NCI-H1105 treated with DMSO at 0.1 percent for 48 hours (cell line): ENCODE data around the gene TAPBPL.
"Not testable (repeated sequence)": the region's sequence is repeated elsewhere in the genome, so short reads cannot be mapped to it uniquely, and the experiment has no call there.

ENCODE experiments used
- DNase-seq: peaks from one replicate; lab custom pipeline; 2025; lab: John Stamatoyannopoulos, UW

TAPBPL gene

DNA sequence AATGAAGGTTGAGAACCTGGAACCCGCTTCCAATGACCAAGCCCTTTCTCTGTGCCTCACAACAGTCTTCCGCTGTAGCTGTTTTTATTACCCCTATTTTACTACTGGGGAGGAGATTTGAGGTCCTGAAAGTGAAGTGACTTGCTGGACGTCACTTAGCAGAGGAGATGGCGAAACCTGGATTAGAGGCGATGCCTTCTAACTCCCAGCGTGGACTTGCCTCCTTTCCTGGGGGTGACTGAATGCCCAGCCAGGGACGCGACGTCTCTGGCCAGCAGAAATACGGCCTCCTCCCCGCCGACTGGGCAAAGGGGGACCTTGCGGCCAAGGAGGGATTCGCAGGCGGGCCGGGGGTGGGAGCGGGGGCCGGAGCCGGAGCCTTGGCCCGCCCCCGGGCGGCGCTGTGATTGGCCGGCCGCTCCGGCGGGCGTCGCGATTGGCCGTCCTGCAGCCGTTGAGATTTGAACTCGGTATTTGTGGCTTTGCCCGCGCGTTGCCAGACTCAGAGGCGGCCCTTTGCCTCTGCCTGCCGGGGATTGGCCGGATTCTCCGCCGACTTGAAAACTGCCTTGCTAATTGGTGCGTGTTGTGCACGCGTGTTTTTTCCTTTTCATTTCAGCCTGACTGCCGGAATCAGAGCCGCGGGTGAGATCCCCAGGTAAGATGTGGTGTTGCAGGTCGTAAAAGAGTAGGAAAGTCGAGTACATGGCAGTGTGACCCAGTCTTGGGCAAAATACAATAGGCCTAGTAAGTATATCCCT, 41.8 kb downstream of the TAPBPL start, which contains the start of gene NCAPD2:
Gene NCAPD2, plus strand, starts transcription at position 606 of the 761 bp plus-strand sequence. CDS start 997 bp downstream, outside the sequence.
- peak; percentile 96 for DNase-seq

- DNase-seq, result no peak
Observed at GRCh38 chr12:6494258-6494743, 42.5 kb downstream of the TAPBPL start.

GRCh38 chr12:6494968-6495367, 43.1 kb downstream of the TAPBPL start:
- no peak for DNase-seq

GRCh38 chr12:6497291-6497690, 45.4 kb downstream of the TAPBPL start:
- not testable (repeated sequence) for DNase-seq

DNA sequence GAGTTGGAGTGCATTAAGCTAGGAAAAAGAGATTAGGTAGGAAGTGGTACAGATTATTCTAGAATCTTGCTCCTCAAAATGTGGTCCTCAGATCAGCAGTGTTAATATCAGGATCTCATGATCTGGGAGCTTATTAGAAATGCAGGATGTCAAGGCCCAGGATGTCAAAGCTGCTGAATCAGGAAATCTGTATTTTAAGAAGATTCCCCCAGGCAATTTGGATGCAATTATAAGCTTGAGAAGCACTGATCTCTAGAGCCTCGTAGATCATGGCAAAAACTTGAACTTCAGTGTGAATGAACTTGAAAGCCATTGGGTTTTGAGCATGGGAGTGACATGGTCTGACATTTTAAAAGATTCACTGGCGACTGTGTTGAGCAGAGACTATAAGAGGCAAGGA, 48.6 kb downstream of the TAPBPL start:
- DNase-seq, result no peak

GRCh38 chr12:6507102-6507998, 55.5 kb downstream of the TAPBPL start:
- DNase-seq, result no peak

- DNase-seq, result no peak
Observed at GRCh38 chr12:6508087-6508486, 56.2 kb downstream of the TAPBPL start.
